Endothelial cell of umbilical vein (primary cell): ENCODE measurements around the gene PSMB7. TPM values are rescaled to one million over a fixed set of nuclear protein-coding genes. Genes with fewer than 3 reads are reported as not detected.

Experiments used
- BruUV-seq: library from RNA; stranded (reverse); fragments of 400-500 nt; replicated peaks from 2 replicates; lab custom pipeline; 2021; lab: Mats Ljungman, UMichigan
- CTCF ChIA-PET: fragments of 300-600, 350-600 bp; sonication (Branson Sonifier 250); formaldehyde crosslinking; loops from one replicate; lab custom pipeline; 2021; ENCODE audit warnings: antibody characterized with exemption, inconsistent platforms; lab: Charles Lee
- POLR2A ChIA-PET: fragments of 300-600, 350-600 bp; sonication (Branson Sonifier 250); formaldehyde crosslinking; loops from one replicate; lab custom pipeline; 2021; ENCODE audit warnings: antibody characterized with exemption, inconsistent platforms; lab: Charles Lee
- DNase-seq: peaks from one replicate; pipeline ENCODE4 v3.0.0-alpha.2; 2011; ENCODE audit warnings: low read depth, low spot score
- FAIRE-seq: peaks from 2 replicates; lab custom pipeline; 2011; peaks lifted over from hg19 to GRCh38; lab: Jason Lieb, UNC
- H2AFZ ChIP-seq: 2 replicates; pipeline ENCODE4 v1.6.0; 2012; ENCODE audit warnings: low read depth, low read length, control low read depth, inconsistent platforms
- H3K27ac ChIP-seq: 2 replicates; pipeline ENCODE4 v1.5.1; 2011; ENCODE audit warnings: low read depth, mild to moderate bottlenecking, control low read depth, low read length, moderate library complexity; ENCODE audit not compliant: insufficient read depth
- H3K27me3 ChIP-seq, 2 experiments: 2 replicates each; pipeline versions ENCODE4 v1.6.0 to v1.6.1; 2011; ENCODE audit warnings: low read length in 2 of 2, mixed read lengths in 1 of 2; ENCODE audit not compliant: control insufficient read depth in 2 of 2, insufficient read depth in 2 of 2
- H3K36me3 ChIP-seq, 2 experiments: 2 replicates in 1 of 2; 3 replicates in 1 of 2; pipeline ENCODE4 v1.5.1; 2011; ENCODE audit warnings: low read length in 2 of 2, mild to moderate bottlenecking in 1 of 2, moderate library complexity in 1 of 2; ENCODE audit not compliant: control insufficient read depth in 2 of 2, insufficient read depth in 2 of 2; ENCODE audit errors: extremely low read depth in 1 of 2
- H3K4me1 ChIP-seq: 3 replicates; pipeline ENCODE4 v1.5.1; 2011; ENCODE audit warnings: mild to moderate bottlenecking, low read length; ENCODE audit not compliant: control insufficient read depth, insufficient read depth; ENCODE audit errors: extremely low read depth
- H3K4me2 ChIP-seq: 2 replicates; pipeline ENCODE4 v1.6.1; 2011; ENCODE audit warnings: low read length, control low read depth, mixed read lengths; ENCODE audit not compliant: insufficient read depth
- H3K4me3 ChIP-seq, 3 experiments: fragments of 200-600 bp in 1 of 3; sonication (generic), shearing (Covaris generic) in 1 of 3; replicated peaks in 1 of 3; 2 replicates each; pipeline ENCODE4 v1.5.1; 2011 to 2016; ENCODE audit warnings: control low read depth in 3 of 3, low read length in 3 of 3, mild to moderate bottlenecking in 2 of 3, inconsistent platforms in 1 of 3, low read depth in 1 of 3, moderate library complexity in 1 of 3; ENCODE audit not compliant: insufficient read depth in 1 of 3
- H3K79me2 ChIP-seq: 2 replicates; pipeline ENCODE4 v1.6.0; 2012; ENCODE audit warnings: low read length, inconsistent platforms; ENCODE audit not compliant: control insufficient read depth, insufficient read depth
- H3K9ac ChIP-seq: replicated peaks from 2 replicates; pipeline ENCODE3; 2011; ENCODE audit warnings: low read length, control low read depth; ENCODE audit not compliant: insufficient read depth; ENCODE audit errors: extremely low read depth
- H3K9me1 ChIP-seq: replicated peaks from 3 replicates; pipeline ENCODE4 v1.6.0; 2011; ENCODE audit warnings: mild to moderate bottlenecking, low read length; ENCODE audit not compliant: control insufficient read depth, insufficient read depth; ENCODE audit errors: extremely low read depth
- H3K9me3 ChIP-seq: replicated peaks from 2 replicates; pipeline ENCODE4 v1.5.1; 2012; ENCODE audit warnings: low read length, inconsistent platforms; ENCODE audit not compliant: control insufficient read depth, insufficient read depth
- H4K20me1 ChIP-seq: replicated peaks from 2 replicates; pipeline ENCODE3; 2011; ENCODE audit warnings: mild to moderate bottlenecking, low read length; ENCODE audit not compliant: control insufficient read depth, insufficient read depth; ENCODE audit errors: extremely low read depth
- CTCF ChIP-seq, 2 donors: IDR thresholded peaks; 1 replicate in 1 of 2; 2 replicates in 1 of 2; pipeline ENCODE4 v1.5.1; 2011; ENCODE audit warnings: low read length in 2 of 2, mild to moderate bottlenecking in 2 of 2, moderate library complexity in 2 of 2, control low read depth in 1 of 2, inconsistent platforms in 1 of 2, low read depth in 1 of 2; ENCODE audit not compliant: insufficient read depth in 1 of 2; ENCODE audit errors: extremely low read depth in 1 of 2
- FOS ChIP-seq: IDR thresholded peaks from 2 replicates; pipeline ENCODE4 v1.6.1; 2011; ENCODE audit warnings: mild to moderate bottlenecking, low read length, moderate library complexity, borderline replicate concordance; ENCODE audit not compliant: insufficient read depth
- GATA2 ChIP-seq: IDR thresholded peaks from 2 replicates; pipeline ENCODE4 v1.7.0; 2011; ENCODE audit warnings: low read depth, mild to moderate bottlenecking, moderate library complexity, mixed read lengths, low read length; ENCODE audit not compliant: insufficient read length, insufficient read depth
- JUN ChIP-seq: IDR thresholded peaks from 2 replicates; pipeline ENCODE4 v1.6.1; 2011; ENCODE audit warnings: borderline replicate concordance, low read depth; ENCODE audit not compliant: insufficient read length, insufficient read depth
- MAX ChIP-seq: IDR thresholded peaks from 2 replicates; pipeline ENCODE4 v1.6.1; 2011; ENCODE audit not compliant: insufficient read depth, insufficient read length
- MYC ChIP-seq: IDR thresholded peaks from one replicate; pipeline ENCODE4 v1.6.1; 2011; ENCODE audit warnings: mild to moderate bottlenecking, low read depth, low read length
- POLR2A ChIP-seq: IDR thresholded peaks from 2 replicates; pipeline ENCODE4 v1.6.1; 2012; ENCODE audit warnings: low read depth, mild to moderate bottlenecking, control low read depth, low read length
- POLR2AphosphoS5 ChIP-seq: IDR thresholded peaks from 2 replicates; pipeline ENCODE4 v1.6.1; 2012; ENCODE audit warnings: low read depth, mild to moderate bottlenecking, control low read depth, low read length, moderate library complexity; ENCODE audit not compliant: insufficient read depth
- dilution Hi-C: fragments of 300-500 bp; cut with MboI; formaldehyde crosslinking; loops from one replicate; pipeline ENCODE4 v1.15.0; 2019; ENCODE audit warnings: low sequenced_read_pairs; ENCODE audit not compliant: extremely low pct_ligation_motif_present
- intact Hi-C: fragments of 100-400 bp; cut with micrococcal nuclease; formaldehyde crosslinking; loops from one replicate; pipeline ENCODE4 v1.10.0; 2022
- polyA plus RNA-seq, 4 experiments: library from polyadenylated mRNA; depleted of rRNA in 3 of 4; stranded (reverse) in 3 of 4; unstranded in 1 of 4; fragments of >200 nt; gene quantifications; 2 replicates each; pipeline versions ENCODE4 v1.2.1 to v1.2.3, GENCODE V29; 2011 to 2012; ENCODE audit warnings: missing spikeins in 1 of 4
- total RNA-seq: library from RNA; stranded (reverse); gene quantifications from 2 replicates; pipeline ENCODE4 v1.2.3, GENCODE V29; 2021

Gene PSMB7
- total and polyA plus RNA-seq, 2 donors (not counting 3 experiments of a cell fraction or from before 2014, with no cell fraction given) = 227 to 366 TPM

GRCh38 chr9:124339603-124340146 lies 75.6 kb downstream of the PSMB7 start:
- intact Hi-C loops = no loop called here
- no peak for DNase-seq
- no peak overlapping the region for H3K27ac ChIP-seq
- TF ChIP-seq POLR2A = no peak
- no peak for TF ChIP-seq POLR2AphosphoS5
- H2AFZ ChIP-seq = no peak overlapping the region
- H3K4me2 ChIP-seq = no peak overlapping the region
- peaks cover 8 to 40% of the 10 kb centered on the region in 2 experiments for H3K36me3 ChIP-seq
- H3K9ac ChIP-seq = no peak overlapping the region
- H3K27me3 ChIP-seq = no peaks in the 10 kb centered on the region
- FAIRE-seq = no peak
- ChIA-PET POLR2A (no interaction called here), CTCF (interaction anchor here (1.7 kb wide), 1 partner anchor 213 kb away, joined by 5 read pairs; no protein-coding TSS in a partner anchor)
- H3K9me1 ChIP-seq = no peaks in the 10 kb centered on the region
- BruUV-seq = no TSS peak
- dilution Hi-C loops = no loop called here
- H3K79me2 ChIP-seq = no peaks in the 10 kb centered on the region
- H3K4me1 ChIP-seq = no peaks in the 10 kb centered on the region
- H3K9me3 ChIP-seq = no peaks in the 10 kb centered on the region
- no peaks in the 10 kb centered on the region for H4K20me1 ChIP-seq
- no peak overlapping the region for H3K4me3 ChIP-seq

- H3K27me3 ChIP-seq = no peaks in the 10 kb centered on the region
- no peaks in the 10 kb centered on the region for H3K4me1 ChIP-seq
- H3K9ac ChIP-seq = no peak overlapping the region
- no peaks in the 10 kb centered on the region for H4K20me1 ChIP-seq
- TF ChIP-seq POLR2A (no peak), POLR2AphosphoS5 (no peak), GATA2 (no peak), JUN (no peak), CTCF (IDR thresholded peaks at IDR 0.05; ENCODE audit: extremely low read depth in 1 of 2, insufficient read depth in 1 of 2, low read depth in 1 of 2, low read length in 2 of 2) (no peak), FOS (no peak), MAX (no peak), MYC (no peak)
- no peak overlapping the region for H2AFZ ChIP-seq
- DNase-seq = no peak
- no peaks in the 10 kb centered on the region for H3K79me2 ChIP-seq
- no TSS peak for BruUV-seq
- H3K9me1 ChIP-seq = no peaks in the 10 kb centered on the region
- H3K36me3 ChIP-seq = peaks cover 8 to 38% of the 10 kb centered on the region in 2 experiments
- intact Hi-C loops (no loop called here), dilution Hi-C loops (no loop called here)
- H3K4me3 ChIP-seq = no peak overlapping the region
- H3K9me3 ChIP-seq = no peaks in the 10 kb centered on the region
- no peak for FAIRE-seq
- no peak overlapping the region for H3K27ac ChIP-seq
- ChIA-PET CTCF (interaction anchor here (0.7 to 1.7 kb wide), 2 partner anchors 204 to 211 kb away, joined by 3 to 5 read pairs; no protein-coding TSS in a partner anchor), POLR2A (no interaction called here)
- H3K4me2 ChIP-seq = no peak overlapping the region
Observed at GRCh38 chr9:124337562-124337961, 77.7 kb downstream of the PSMB7 start.
